A673 (cell line): ENCODE data around the gene PRUNE2. TPM values are rescaled to one million over a fixed set of nuclear protein-coding genes. Genes with fewer than 3 reads are reported as not detected.

Experiments
- BruUV-seq: library from RNA; stranded (reverse); fragments of 400-500 nt; replicated peaks from 2 replicates; lab custom pipeline; 2021; lab: Mats Ljungman, UMichigan
- CTCF ChIA-PET: fragments of 300-600 bp; sonication (Branson Sonifier 250); formaldehyde crosslinking; loops from one replicate; lab custom pipeline; 2022; ENCODE audit warnings: antibody characterized with exemption; lab: Charles Lee
- POLR2A ChIA-PET: fragments of 300-600 bp; sonication (Branson Sonifier 250); formaldehyde crosslinking; loops from one replicate; lab custom pipeline; 2022; ENCODE audit warnings: antibody characterized with exemption; ENCODE audit not compliant: low non-redundant PET; lab: Charles Lee
- DNase-seq: peaks from one replicate; pipeline ENCODE4 v3.0.0-alpha.2; 2015; ENCODE audit warnings: low spot score
- H3K27ac ChIP-seq: fragments of 200-600 bp; sonication (generic); 2 replicates; pipeline ENCODE4 v1.5.1; 2016; ENCODE audit warnings: mixed run types, low read depth, mild to moderate bottlenecking, mixed read lengths, antibody characterized with exemption, low read length; ENCODE audit not compliant: poor library complexity, severe bottlenecking
- H3K27me3 ChIP-seq: fragments of 200-600 bp; sonication (generic); replicated peaks from 2 replicates; pipeline ENCODE4 v1.6.1; 2017; ENCODE audit warnings: mixed run types, low read depth, mild to moderate bottlenecking, mixed read lengths, antibody characterized with exemption, low read length; ENCODE audit not compliant: insufficient read depth, poor library complexity
- H3K36me3 ChIP-seq: fragments of 200-600 bp; sonication (generic); 2 replicates; pipeline ENCODE4 v1.6.1; 2016; ENCODE audit warnings: mixed run types, mild to moderate bottlenecking, mixed read lengths, antibody characterized with exemption, low read length; ENCODE audit not compliant: insufficient read depth, poor library complexity, severe bottlenecking
- H3K4me1 ChIP-seq: fragments of 200-600 bp; sonication (generic); 2 replicates; pipeline ENCODE4 v1.6.1; 2017; ENCODE audit warnings: mixed run types, mild to moderate bottlenecking, mixed read lengths, antibody characterized with exemption, low read length; ENCODE audit not compliant: insufficient read depth, poor library complexity, severe bottlenecking
- H3K4me3 ChIP-seq: fragments of 200-600 bp; sonication (generic); 2 replicates; pipeline ENCODE4 v1.5.1; 2016; ENCODE audit warnings: low read depth, mixed run types, mild to moderate bottlenecking, mixed read lengths, low read length; ENCODE audit not compliant: poor library complexity, severe bottlenecking
- H3K9me3 ChIP-seq: fragments of 200-600 bp; sonication (generic); 2 replicates; pipeline ENCODE4 v1.6.1; 2016; ENCODE audit warnings: mixed run types, low read depth, mild to moderate bottlenecking, mixed read lengths, antibody characterized with exemption, low read length; ENCODE audit not compliant: poor library complexity, severe bottlenecking
- CTCF ChIP-seq: fragments of 300-800, 200-600 bp; sonication (generic); conservative IDR thresholded peaks from 2 replicates; pipeline ENCODE4 v1.5.1; 2017; ENCODE audit warnings: low read depth, mild to moderate bottlenecking, antibody characterized with exemption, low read length, moderate library complexity, mixed read lengths
- EZH2 ChIP-seq: fragments of 200-600 bp; sonication (generic); IDR thresholded peaks from 2 replicates; pipeline ENCODE4 v1.6.1; 2017; ENCODE audit warnings: borderline replicate concordance, low read depth, mild to moderate bottlenecking, mixed read lengths, antibody characterized with exemption, low read length; ENCODE audit not compliant: poor library complexity, severe bottlenecking
- intact Hi-C: fragments of 100-400 bp; cut with micrococcal nuclease; formaldehyde crosslinking; loops from one replicate; pipeline ENCODE4 v1.10.0; 2022; ENCODE audit not compliant: unreplicated experiment
- total RNA-seq: library from RNA; stranded (reverse); gene quantifications from 2 replicates; pipeline ENCODE4 v1.2.3, GENCODE V29; 2021

The PRUNE2 gene
- total RNA-seq, 1 experiment from 2014 or later: not detected

DNA sequence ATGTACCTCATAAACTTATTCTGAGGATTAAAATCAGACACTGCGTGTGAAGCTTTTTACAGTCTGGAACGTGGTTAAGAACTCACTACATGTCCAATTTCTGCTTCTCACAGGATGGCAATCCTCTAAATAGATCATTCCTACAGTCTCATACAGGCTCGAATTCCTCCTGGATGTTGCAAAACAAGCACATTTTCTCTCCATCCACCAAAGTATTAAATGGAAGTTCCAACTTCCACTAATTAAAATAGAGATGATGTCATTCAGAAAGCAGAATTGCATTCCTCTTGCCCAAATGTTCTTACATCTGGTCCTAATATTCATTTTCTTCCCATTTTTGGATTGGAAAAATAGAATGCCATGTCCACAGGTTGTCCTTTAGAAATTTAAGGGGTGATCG, 287.2 kb downstream of the PRUNE2 start:
- intact Hi-C loops: no loop called here
- H3K27ac ChIP-seq: no peak overlapping the region
- no peak for TF ChIP-seq EZH2
- no peak for TF ChIP-seq CTCF
- peaks cover 30% of the 10 kb centered on the region for H3K27me3 ChIP-seq
- CTCF ChIA-PET: no interaction called here
- H3K36me3 ChIP-seq: no peaks in the 10 kb centered on the region
- H3K9me3 ChIP-seq: no peaks in the 10 kb centered on the region
- H3K4me1 ChIP-seq: no peaks in the 10 kb centered on the region
- POLR2A ChIA-PET: no interaction called here
- no TSS peak for BruUV-seq
- H3K4me3 ChIP-seq: no peak overlapping the region
- no peak for DNase-seq

DNA sequence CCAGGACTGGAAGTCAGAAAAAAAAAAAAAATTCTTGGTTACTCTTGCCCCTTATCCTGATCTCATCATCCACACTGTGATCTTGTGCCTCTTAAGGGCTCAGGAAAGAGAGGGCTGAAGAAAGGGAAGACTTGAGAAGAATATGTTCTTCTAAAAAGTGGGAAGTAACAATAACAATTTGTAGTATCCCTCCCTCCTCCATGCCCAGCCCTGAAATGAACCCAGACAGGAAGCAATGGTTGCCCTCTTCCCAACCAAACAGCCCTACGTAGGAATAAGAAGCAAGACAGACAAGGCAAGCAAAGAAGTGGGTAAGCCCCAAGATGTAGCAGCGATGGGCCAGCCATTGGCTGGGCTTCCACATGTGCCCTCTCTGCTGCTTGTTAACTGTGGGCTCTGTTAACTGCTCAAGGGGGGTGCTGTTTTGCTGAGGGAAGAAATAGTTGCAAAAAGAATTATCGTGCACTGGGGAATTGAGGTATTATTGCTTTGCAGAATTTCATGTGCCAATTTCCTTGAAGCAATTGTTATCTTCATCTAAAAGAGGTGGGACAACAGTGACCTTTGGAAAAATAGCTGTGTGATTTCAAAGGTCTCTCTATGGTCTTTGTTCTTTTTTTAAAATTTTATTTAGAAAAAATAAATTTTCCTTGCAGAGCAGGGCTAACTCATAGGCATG, 288.3 kb downstream of the PRUNE2 start:
- H3K27me3 ChIP-seq: peaks cover 31% of the 10 kb centered on the region
- no peaks in the 10 kb centered on the region for H3K4me1 ChIP-seq
- ChIA-PET POLR2A (no interaction called here), CTCF (no interaction called here)
- no peak overlapping the region for H3K27ac ChIP-seq
- H3K9me3 ChIP-seq: no peaks in the 10 kb centered on the region
- TF ChIP-seq EZH2 (no peak), CTCF (no peak)
- DNase-seq: no peak
- no peak overlapping the region for H3K4me3 ChIP-seq
- H3K36me3 ChIP-seq: no peaks in the 10 kb centered on the region
- intact Hi-C loops: no loop called here
- no TSS peak for BruUV-seq

- H3K27me3 ChIP-seq: peaks cover 37% of the 10 kb centered on the region
- H3K27ac ChIP-seq: no peak overlapping the region
- POLR2A ChIA-PET: no interaction called here
- H3K9me3 ChIP-seq: no peaks in the 10 kb centered on the region
- DNase-seq: no peak
- H3K36me3 ChIP-seq: no peaks in the 10 kb centered on the region
- no TSS peak for BruUV-seq
- no peak overlapping the region for H3K4me3 ChIP-seq
- CTCF ChIA-PET: no interaction called here
- no peaks in the 10 kb centered on the region for H3K4me1 ChIP-seq
- TF ChIP-seq CTCF (no peak), EZH2 (no peak)
- intact Hi-C loops: no loop called here
Observed at GRCh38 chr9:76616780-76617179, 289.1 kb downstream of the PRUNE2 start.
